Sigmoid colon (tissue), 4 donors: ENCODE results near the gene CLDN19.

Experiments used
- CTCF ChIP-seq, 4 experiments: fragments of 450-650 bp in 3 of 4; fragments of 200-600 bp in 1 of 4; IDR thresholded peaks; one replicate each; pipeline ENCODE4 v1.5.1; 2016 to 2019; ENCODE audit warnings: antibody characterized with exemption in 4 of 4, mild to moderate bottlenecking in 3 of 4, moderate library complexity in 2 of 4
- POLR2A ChIP-seq, 2 donors: fragments of 450-650 bp; IDR thresholded peaks; one replicate each; pipeline ENCODE4 v1.6.1; 2016; ENCODE audit warnings: antibody characterized with exemption in 2 of 2, mild to moderate bottlenecking in 2 of 2, moderate library complexity in 2 of 2
- POLR2AphosphoS5 ChIP-seq, 4 donors: sonication (generic); formaldehyde crosslinking; IDR thresholded peaks; one replicate each; pipeline ENCODE4 v1.6.1; 2017; ENCODE audit warnings: antibody characterized with exemption in 4 of 4

GRCh38 chr1:42689912-42690311 lies 50.1 kb downstream of the CLDN19 start:
- TF ChIP-seq POLR2AphosphoS5 (IDR thresholded peaks at IDR 0.05) (no peak), CTCF (IDR thresholded peaks at IDR 0.05) (no peak), POLR2A (IDR thresholded peaks at IDR 0.05) (no peak)
